ENCODE data around the gene ATP6V1G1.

GRCh38 chr9:114612272-114612923 is 24.8 kb downstream of the ATP6V1G1 start:
- TF ChIP-seq CTCF (IDR thresholded peaks at IDR 0.05) (no peak), POLR2A (IDR thresholded peaks at IDR 0.05) (no peak)
